MM.1S (cell line): ENCODE measurements around the gene TMX4.

ENCODE experiments used
- DNase-seq: peaks from one replicate; pipeline ENCODE4 v3.0.0-alpha.2; 2015
- H2AFZ ChIP-seq: fragments of 300-600 bp; sonication (generic); 2 replicates; pipeline ENCODE4 v1.6.0; 2016; ENCODE audit warnings: antibody characterized with exemption, low read length
- H3F3A ChIP-seq: fragments of 300-600 bp; sonication (generic); 2 replicates; pipeline ENCODE4 v1.6.1; 2016; ENCODE audit warnings: mild to moderate bottlenecking, antibody characterized with exemption, low read length, moderate library complexity, mixed read lengths; ENCODE audit not compliant: insufficient read depth
- H3K27ac ChIP-seq: fragments of 300-600 bp; sonication (generic); 2 replicates; pipeline ENCODE4 v1.5.1; 2016; ENCODE audit warnings: mild to moderate bottlenecking, low read length
- H3K27me3 ChIP-seq: fragments of 300-600 bp; sonication (generic); replicated peaks from 2 replicates; pipeline ENCODE4 v1.6.0; 2016; ENCODE audit warnings: low read length; ENCODE audit not compliant: insufficient read depth
- H3K36me3 ChIP-seq: fragments of 300-600 bp; sonication (generic); replicated peaks from 2 replicates; pipeline ENCODE4 v1.6.1; 2016; ENCODE audit warnings: mild to moderate bottlenecking, low read length, mixed read lengths; ENCODE audit not compliant: insufficient read depth
- H3K4me1 ChIP-seq: fragments of 300-600 bp; sonication (generic); 2 replicates; pipeline ENCODE4 v1.6.1; 2016; ENCODE audit warnings: low read length, mixed read lengths
- H3K4me2 ChIP-seq: fragments of 300-600 bp; sonication (generic); 2 replicates; pipeline ENCODE4 v1.6.0; 2016; ENCODE audit warnings: low read depth, low read length
- H3K4me3 ChIP-seq: fragments of 300-600 bp; sonication (generic); 2 replicates; pipeline ENCODE4 v1.5.1; 2016; ENCODE audit warnings: low read length, mixed read lengths
- H3K79me2 ChIP-seq: fragments of 300-600 bp; sonication (generic); 2 replicates; pipeline ENCODE4 v1.6.1; 2016; ENCODE audit warnings: mixed run types, low read length, mixed read lengths
- H3K9ac ChIP-seq: fragments of 300-600 bp; sonication (generic); 2 replicates; pipeline ENCODE4 v1.6.1; 2016; ENCODE audit warnings: low read length, mixed read lengths
- H3K9me2 ChIP-seq: fragments of 300-600 bp; sonication (generic); replicated peaks from 2 replicates; pipeline ENCODE4 v1.6.1; 2016; ENCODE audit warnings: mild to moderate bottlenecking, low read length, mixed read lengths; ENCODE audit not compliant: insufficient read depth
- H3K9me3 ChIP-seq: fragments of 300-600 bp; sonication (generic); replicated peaks from 2 replicates; pipeline ENCODE4 v1.6.1; 2016; ENCODE audit warnings: mild to moderate bottlenecking, low read length, mixed read lengths; ENCODE audit not compliant: insufficient read depth
- H4K20me1 ChIP-seq: fragments of 300-600 bp; sonication (generic); 2 replicates; pipeline ENCODE4 v1.6.1; 2016; ENCODE audit warnings: mild to moderate bottlenecking, low read length, moderate library complexity, mixed read lengths; ENCODE audit not compliant: insufficient read depth
- EZH2 ChIP-seq: fragments of 300-600 bp; sonication (generic); optimal IDR thresholded peaks from 2 replicates; pipeline ENCODE3; 2017; ENCODE audit warnings: low read depth, mild to moderate bottlenecking, antibody characterized with exemption, low read length, mixed read lengths
- EZH2phosphoT487 ChIP-seq: fragments of 300-600 bp; sonication (generic); IDR thresholded peaks from 2 replicates; pipeline ENCODE4 v1.6.1; 2018; ENCODE audit warnings: antibody characterized with exemption, low read length
- TF ChIP-seq, protein P1 (sequence below): fragments of 300-600 bp; sonication (generic); IDR thresholded peaks from 2 replicates; pipeline ENCODE4 v1.5.1; 2016; ENCODE audit warnings: antibody characterized with exemption, low read length, mixed read lengths

TMX4 gene

DNA sequence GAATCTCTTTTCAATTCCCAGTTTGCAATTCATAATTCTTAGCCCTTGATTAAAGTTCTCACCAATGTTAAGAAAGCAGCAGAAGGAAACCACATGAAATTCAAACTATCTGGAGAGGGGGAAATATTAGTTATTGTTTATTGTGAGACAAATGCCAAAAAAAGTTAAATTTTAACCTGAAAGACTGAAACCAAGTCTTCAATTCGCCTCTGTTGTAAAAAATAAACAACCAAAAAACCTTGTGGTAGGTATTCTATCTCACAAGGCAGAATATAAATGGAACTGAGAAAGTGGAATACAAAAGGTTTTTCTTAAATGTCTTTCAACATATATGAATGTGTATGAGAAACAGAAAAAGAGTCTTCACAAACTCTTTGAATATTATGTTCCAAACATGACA lies 24.8 kb downstream of the TMX4 start:
- no peaks in the 10 kb centered on the region for H4K20me1 ChIP-seq
- H3K27me3 ChIP-seq: no peaks in the 10 kb centered on the region
- no peaks in the 10 kb centered on the region for H3K79me2 ChIP-seq
- H3K4me2 ChIP-seq: no peak overlapping the region
- no peak overlapping the region for H3K27ac ChIP-seq
- H3K9ac ChIP-seq: no peak overlapping the region
- no peaks in the 10 kb centered on the region for H3F3A ChIP-seq
- 0 out of 2 replicates have a peak, but pooled peaks cover 2% of the 10 kb centered on the region for H3K36me3 ChIP-seq
- no peaks in the 10 kb centered on the region for H3K9me2 ChIP-seq
- no peak overlapping the region for H3K4me3 ChIP-seq
- no peak for TF ChIP-seq EZH2phosphoT487
- TF ChIP-seq EZH2: no peak
- TF ChIP-seq, protein P1, sequence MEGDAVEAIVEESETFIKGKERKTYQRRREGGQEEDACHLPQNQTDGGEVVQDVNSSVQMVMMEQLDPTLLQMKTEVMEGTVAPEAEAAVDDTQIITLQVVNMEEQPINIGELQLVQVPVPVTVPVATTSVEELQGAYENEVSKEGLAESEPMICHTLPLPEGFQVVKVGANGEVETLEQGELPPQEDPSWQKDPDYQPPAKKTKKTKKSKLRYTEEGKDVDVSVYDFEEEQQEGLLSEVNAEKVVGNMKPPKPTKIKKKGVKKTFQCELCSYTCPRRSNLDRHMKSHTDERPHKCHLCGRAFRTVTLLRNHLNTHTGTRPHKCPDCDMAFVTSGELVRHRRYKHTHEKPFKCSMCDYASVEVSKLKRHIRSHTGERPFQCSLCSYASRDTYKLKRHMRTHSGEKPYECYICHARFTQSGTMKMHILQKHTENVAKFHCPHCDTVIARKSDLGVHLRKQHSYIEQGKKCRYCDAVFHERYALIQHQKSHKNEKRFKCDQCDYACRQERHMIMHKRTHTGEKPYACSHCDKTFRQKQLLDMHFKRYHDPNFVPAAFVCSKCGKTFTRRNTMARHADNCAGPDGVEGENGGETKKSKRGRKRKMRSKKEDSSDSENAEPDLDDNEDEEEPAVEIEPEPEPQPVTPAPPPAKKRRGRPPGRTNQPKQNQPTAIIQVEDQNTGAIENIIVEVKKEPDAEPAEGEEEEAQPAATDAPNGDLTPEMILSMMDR: no peak
- H3K4me1 ChIP-seq: no peaks in the 10 kb centered on the region
- H2AFZ ChIP-seq: no peak overlapping the region
- H3K9me3 ChIP-seq: no peaks in the 10 kb centered on the region
- no peak for DNase-seq

DNA sequence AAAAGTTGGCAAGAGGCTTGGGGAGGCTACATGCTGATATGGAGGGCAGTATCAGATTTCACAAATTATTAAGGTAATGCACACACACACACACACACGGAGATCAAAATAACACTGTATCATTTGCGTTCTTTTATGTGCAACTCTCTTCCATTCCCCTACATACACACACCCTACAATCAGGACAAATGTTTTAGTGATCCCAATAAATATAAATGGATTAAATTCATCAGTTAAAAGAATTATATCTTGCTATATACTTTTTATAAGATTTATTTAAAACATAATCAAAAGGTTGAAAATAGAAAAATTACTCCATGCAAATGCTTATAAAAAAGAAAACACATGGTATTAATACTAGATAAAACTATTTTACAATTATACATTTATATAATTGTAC lies 25.9 kb downstream of the TMX4 start:
- Histone ChIP-seq H3K36me3 (0 out of 2 replicates have a peak, but pooled peaks cover 2% of the 10 kb centered on the region), H3K9me3 (no peaks in the 10 kb centered on the region)

DNA sequence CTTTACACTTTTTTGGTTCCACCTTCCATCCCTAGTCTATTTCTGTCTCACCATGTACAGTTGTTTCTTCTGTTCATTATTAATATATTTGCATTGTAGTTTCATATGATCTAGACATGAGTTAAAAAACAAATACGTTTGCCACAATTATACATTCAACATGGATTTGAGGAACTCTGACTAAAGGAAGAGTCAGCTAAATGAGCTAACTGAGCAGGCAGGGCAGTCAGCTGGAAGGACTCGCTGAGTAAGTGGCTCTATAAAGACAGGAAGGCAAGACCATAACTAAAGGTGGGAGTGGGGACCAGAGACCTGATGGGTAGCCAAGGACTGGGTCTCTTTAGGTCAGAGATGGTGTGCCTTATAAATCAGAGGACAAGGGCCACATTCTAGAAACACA lies 26.3 kb downstream of the TMX4 start:
- Histone ChIP-seq H2AFZ (no peak overlapping the region), H3K4me2 (no peak overlapping the region), H3K27ac (no peak overlapping the region), H3K9me2 (no peaks in the 10 kb centered on the region), H3K9me3 (no peaks in the 10 kb centered on the region), H3K4me1 (no peaks in the 10 kb centered on the region), H3F3A (no peaks in the 10 kb centered on the region), H3K9ac (no peak overlapping the region), H3K27me3 (no peaks in the 10 kb centered on the region), H3K79me2 (no peaks in the 10 kb centered on the region), H3K4me3 (no peak overlapping the region), H4K20me1 (no peaks in the 10 kb centered on the region), H3K36me3 (0 out of 2 replicates have a peak, but pooled peaks cover 2% of the 10 kb centered on the region)
- no peak for DNase-seq
- TF ChIP-seq, protein P1: no peak
- TF ChIP-seq EZH2 (no peak), EZH2phosphoT487 (no peak)

More for the DNA sequence above, 25.9 kb downstream of the TMX4 start:
- DNase-seq: no peak
- no peak overlapping the region for H2AFZ ChIP-seq
- H3K4me3 ChIP-seq: no peak overlapping the region
- H3K4me2 ChIP-seq: no peak overlapping the region
- H3K27ac ChIP-seq: no peak overlapping the region
- no peaks in the 10 kb centered on the region for H3K27me3 ChIP-seq
- no peaks in the 10 kb centered on the region for H4K20me1 ChIP-seq
- H3K4me1 ChIP-seq: no peaks in the 10 kb centered on the region
- TF ChIP-seq EZH2: no peak
- TF ChIP-seq, protein P1: no peak
- TF ChIP-seq EZH2phosphoT487: no peak
- H3K9me2 ChIP-seq: no peaks in the 10 kb centered on the region
- H3K9ac ChIP-seq: no peak overlapping the region
- H3F3A ChIP-seq: no peaks in the 10 kb centered on the region
- H3K79me2 ChIP-seq: no peaks in the 10 kb centered on the region
